Right renal cortex interstitium (tissue), 3 donors: Measurements from ENCODE around the gene GPSM3. TPM values are rescaled to one million over a fixed set of nuclear protein-coding genes. Genes with fewer than 3 reads are reported as not detected.
"Not testable (repeated sequence)": the region's sequence is repeated elsewhere in the genome, so short reads cannot be mapped to it uniquely, and the experiment has no call there.

Source experiments
- DNase-seq, 3 donors: peaks; one replicate each; pipeline ENCODE4 v3.0.0-alpha.2; 2013; ENCODE audit warnings: low read depth in 3 of 3, low spot score in 2 of 3
- polyA plus RNA-seq, 3 donors: library from polyadenylated mRNA; unstranded; fragments of 120-200 nt; gene quantifications; one replicate each; pipeline ENCODE4 v1.2.1, GENCODE V29; 2013; ENCODE audit not compliant: insufficient read length in 3 of 3

The GPSM3 gene
- polyA plus RNA-seq, 3 donors, result 7.7 to 9.9 (median 8.4) TPM

GRCh38 chr6:32152769-32153563, 39.5 kb downstream of the GPSM3 start:
- no peak for DNase-seq

- no peak for DNase-seq
Measured at GRCh38 chr6:32151863-32152768, 40.3 kb downstream of the GPSM3 start, which contains the start of gene PRRT1. TSS of gene PRRT1 (minus strand) at chr6:32151939. CDS start at chr6:32151827, 112 bp downstream.

DNA sequence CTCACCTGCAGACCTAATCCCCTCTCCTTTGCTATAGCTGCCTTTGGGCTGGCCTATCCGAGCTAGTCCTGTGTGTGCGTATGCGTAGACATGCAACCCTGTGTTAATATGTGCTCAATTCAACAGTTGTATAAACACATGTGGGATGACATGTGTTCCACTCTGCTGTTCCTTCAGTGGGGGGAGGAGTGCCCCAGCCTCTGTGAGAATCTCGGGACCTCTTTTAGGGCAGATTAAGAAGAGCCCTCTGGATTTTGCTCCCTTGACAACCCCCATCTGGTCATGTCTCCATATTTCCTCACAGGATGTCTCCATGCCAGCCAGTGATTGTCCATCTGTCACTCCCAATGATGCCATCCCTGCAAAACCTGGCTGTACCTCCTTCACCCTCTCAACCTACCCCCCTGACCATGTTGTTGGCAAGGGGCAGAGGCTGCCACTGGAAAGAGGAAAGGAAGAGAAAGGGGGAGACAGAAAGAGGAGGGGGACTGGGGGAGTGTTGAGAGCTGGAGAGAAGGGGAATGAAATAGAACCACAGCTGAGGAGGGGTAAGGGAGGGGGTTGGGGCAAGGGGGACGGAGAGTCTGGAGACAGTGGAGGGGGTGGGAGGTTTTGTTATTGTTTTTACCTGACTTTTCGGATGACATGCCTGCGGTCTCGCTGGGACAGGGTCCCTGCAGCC, 41.1 kb downstream of the GPSM3 start:
- DNase-seq, result no peak

- no peak for DNase-seq
Measured at GRCh38 chr6:32149932-32150870, 42.2 kb downstream of the GPSM3 start.

DNA sequence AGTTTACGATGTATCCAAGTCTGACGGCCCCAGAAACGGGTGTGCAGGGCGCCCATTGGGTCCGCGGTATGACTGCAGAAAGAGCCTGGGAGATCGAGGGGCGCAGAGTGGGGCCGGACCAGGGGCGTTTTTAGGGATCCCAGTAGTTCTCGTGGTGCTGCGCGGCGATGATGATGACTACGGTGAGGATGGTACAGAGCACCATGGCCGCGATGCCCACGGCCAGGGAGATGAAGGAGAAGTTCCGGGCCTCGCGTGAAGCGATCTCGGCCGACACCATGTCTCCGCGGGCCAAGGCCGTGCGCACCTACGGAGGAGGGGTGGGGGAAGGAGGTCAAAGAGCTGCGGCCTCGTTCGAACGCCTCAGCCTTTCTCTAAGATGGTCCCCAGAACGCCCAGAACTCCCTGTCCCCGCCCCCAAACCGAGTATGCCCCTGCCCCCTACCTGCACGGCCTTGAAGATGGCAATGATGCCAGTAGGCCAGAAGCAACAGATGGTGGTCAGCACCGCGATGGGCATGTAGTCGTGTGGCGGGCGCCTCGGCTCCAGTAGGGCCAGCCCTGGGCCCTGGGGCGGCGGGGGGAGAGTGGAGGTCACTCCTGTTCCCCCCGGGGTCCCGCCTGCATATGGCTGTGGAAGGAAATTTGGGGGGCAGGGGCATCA, 43.2 kb downstream of the GPSM3 start:
- DNase-seq, result no peak

- peak in 1 of 3 donors; percentile 61 for DNase-seq
Measured at GRCh38 chr6:32148289-32149091, 44.0 kb downstream of the GPSM3 start.

GRCh38 chr6:32147401-32148132, 44.9 kb downstream of the GPSM3 start:
- DNase-seq, result no peak

DNA sequence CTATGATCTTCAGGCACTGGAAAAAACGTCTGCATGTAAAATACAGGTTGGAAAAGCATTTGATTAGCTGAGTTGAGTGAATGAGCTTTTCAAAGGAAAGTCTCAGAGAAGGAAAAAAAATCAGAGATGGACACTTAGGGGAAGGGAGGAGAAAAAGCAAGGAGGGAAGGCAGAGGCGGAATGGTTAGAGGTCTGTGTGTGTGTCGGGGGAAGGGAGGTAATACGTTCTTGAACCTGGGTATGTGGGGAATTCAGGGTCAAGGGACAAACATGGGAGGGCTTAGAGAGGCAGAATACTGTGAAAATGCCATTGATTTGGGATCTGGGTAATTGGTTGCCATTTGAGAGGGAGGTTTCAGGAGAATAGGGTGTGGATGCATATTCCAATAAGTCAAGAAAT, 45.8 kb downstream of the GPSM3 start:
- DNase-seq, result no peak

GRCh38 chr6:32146287-32146686, 46.2 kb downstream of the GPSM3 start:
- no peak for DNase-seq

DNA sequence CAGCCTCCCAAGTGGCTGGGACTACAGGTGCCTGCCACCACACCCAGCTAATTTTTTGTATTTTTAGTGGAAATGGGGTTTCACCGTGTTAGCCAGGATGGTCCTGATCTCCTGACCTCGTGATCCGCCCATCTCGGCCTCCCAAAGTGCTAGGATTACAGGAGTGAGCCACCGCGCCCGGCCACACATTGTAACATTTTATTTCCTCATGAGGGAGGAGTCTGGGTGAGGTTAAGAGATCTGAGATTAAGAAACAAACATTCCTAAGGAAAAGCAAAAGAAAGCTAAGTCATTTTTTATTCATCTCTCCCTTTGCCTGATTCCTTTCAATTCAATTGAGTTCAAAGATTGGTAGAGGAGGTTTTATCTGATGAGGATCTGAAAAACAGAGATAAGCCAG, 48.2 kb downstream of the GPSM3 start:
- not testable (repeated sequence) for DNase-seq

Other genes starting within 250 kb of the GPSM3 start
- gene CFB, start 246.5 kb downstream of the GPSM3 start, polyA plus RNA-seq, result 10 to 100 TPM in 1 of 3 donors, 1 to 10 TPM in 2; 5.0 to 17.5 (median 5.7) TPM
- gene NELFE, start 233.7 kb downstream of the GPSM3 start, polyA plus RNA-seq, result 10 to 100 TPM; 90.8 to 94.0 (median 92.7) TPM
- 10 to 100 TPM; 35.7 to 49.2 (median 37.6) TPM for gene SKIC2, start 233.5 kb downstream of the GPSM3 start, polyA plus RNA-seq
- 10 to 100 TPM; 25.7 to 26.8 (median 26.0) TPM for gene DXO, start 220.5 kb downstream of the GPSM3 start, polyA plus RNA-seq
- 10 to 100 TPM; 10.9 to 22.9 (median 13.1) TPM for gene C4A, start 210.6 kb downstream of the GPSM3 start, polyA plus RNA-seq
- 10 to 100 TPM; 12.0 to 24.1 (median 14.0) TPM for gene C4B, start 177.8 kb downstream of the GPSM3 start, polyA plus RNA-seq
- 1 to 10 TPM in 1 of 3 donors, under 1 TPM in 2; 0.55 to 1.3 (median 0.58) TPM for gene CYP21A2, start 154.2 kb downstream of the GPSM3 start, polyA plus RNA-seq
- gene TNXB, start 83.3 kb downstream of the GPSM3 start, polyA plus RNA-seq, result 1 to 10 TPM; 2.4 to 2.7 (median 2.5) TPM
- gene ATF6B, start 64.4 kb downstream of the GPSM3 start, polyA plus RNA-seq, result 10 to 100 TPM; 83.2 to 94.0 (median 84.1) TPM
- gene FKBPL, start 62.4 kb downstream of the GPSM3 start, polyA plus RNA-seq, result 1 to 10 TPM; 7.0 to 7.5 (median 7.5) TPM
- 1 to 10 TPM; 2.0 to 2.5 (median 2.1) TPM for gene PRRT1, start 40.7 kb downstream of the GPSM3 start, polyA plus RNA-seq
- gene PPT2, start 38.5 kb downstream of the GPSM3 start, polyA plus RNA-seq, result 10 to 100 TPM; 28.5 to 32.0 (median 28.8) TPM
- 10 to 100 TPM; 13.7 to 16.5 (median 16.3) TPM for gene EGFL8, start 28.0 kb downstream of the GPSM3 start, polyA plus RNA-seq
- 100 to 1,000 TPM in 1 of 3 donors, 10 to 100 TPM in 2; 93.5 to 106 (median 99.4) TPM for gene AGPAT1, start 16.6 kb downstream of the GPSM3 start, polyA plus RNA-seq
- 100 to 1,000 TPM in 1 of 3 donors, 10 to 100 TPM in 2; 93.0 to 113 (median 98.6) TPM for gene RNF5, start 14.2 kb downstream of the GPSM3 start, polyA plus RNA-seq
- gene AGER, start 8.4 kb downstream of the GPSM3 start, polyA plus RNA-seq, result 10 to 100 TPM in 2 of 3 donors, 1 to 10 TPM in 1; 8.6 to 15.8 (median 10.8) TPM
- 100 to 1,000 TPM; 150 to 165 (median 155) TPM for gene PBX2, start 2.4 kb downstream of the GPSM3 start, polyA plus RNA-seq
- gene NOTCH4, start 31.4 kb upstream of the GPSM3 start, polyA plus RNA-seq, result 10 to 100 TPM; 13.2 to 16.5 (median 14.1) TPM
- not detected for gene TSBP1, start 179.3 kb upstream of the GPSM3 start, polyA plus RNA-seq
- gene BTNL2, start 214.5 kb upstream of the GPSM3 start, polyA plus RNA-seq, result 1 to 10 TPM in 1 of 3 donors, under 1 TPM in 2; 0.16 to 1.3 (median 0.37) TPM
- 100 to 1,000 TPM in 2 of 3 donors, 10 to 100 TPM in 1; 91.8 to 110 (median 108) TPM for gene HLA-DRA, start 247.2 kb upstream of the GPSM3 start, polyA plus RNA-seq